Measurements from ENCODE around the gene PARL.

DNA sequence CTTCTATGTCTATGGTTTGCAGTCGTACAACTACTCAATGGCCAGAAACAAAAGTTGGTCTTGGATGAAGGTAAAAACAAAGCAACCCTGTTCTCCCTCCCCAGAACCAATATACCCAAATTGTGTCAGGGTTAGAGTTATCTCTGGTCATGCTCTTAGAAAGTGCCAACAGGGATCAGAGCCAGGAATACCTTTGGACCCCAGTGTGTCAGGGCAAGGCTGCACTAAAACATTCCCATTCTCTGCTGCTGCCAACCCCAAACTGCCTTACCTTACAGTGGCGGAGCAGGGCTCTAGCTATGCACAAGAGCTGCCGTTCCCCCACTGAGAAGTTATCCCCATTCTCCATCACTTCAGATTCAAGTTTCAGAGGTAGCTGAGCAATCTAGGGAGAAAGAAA lies 42.4 kb upstream of the PARL start:
- TF ChIP-seq, protein P1, sequence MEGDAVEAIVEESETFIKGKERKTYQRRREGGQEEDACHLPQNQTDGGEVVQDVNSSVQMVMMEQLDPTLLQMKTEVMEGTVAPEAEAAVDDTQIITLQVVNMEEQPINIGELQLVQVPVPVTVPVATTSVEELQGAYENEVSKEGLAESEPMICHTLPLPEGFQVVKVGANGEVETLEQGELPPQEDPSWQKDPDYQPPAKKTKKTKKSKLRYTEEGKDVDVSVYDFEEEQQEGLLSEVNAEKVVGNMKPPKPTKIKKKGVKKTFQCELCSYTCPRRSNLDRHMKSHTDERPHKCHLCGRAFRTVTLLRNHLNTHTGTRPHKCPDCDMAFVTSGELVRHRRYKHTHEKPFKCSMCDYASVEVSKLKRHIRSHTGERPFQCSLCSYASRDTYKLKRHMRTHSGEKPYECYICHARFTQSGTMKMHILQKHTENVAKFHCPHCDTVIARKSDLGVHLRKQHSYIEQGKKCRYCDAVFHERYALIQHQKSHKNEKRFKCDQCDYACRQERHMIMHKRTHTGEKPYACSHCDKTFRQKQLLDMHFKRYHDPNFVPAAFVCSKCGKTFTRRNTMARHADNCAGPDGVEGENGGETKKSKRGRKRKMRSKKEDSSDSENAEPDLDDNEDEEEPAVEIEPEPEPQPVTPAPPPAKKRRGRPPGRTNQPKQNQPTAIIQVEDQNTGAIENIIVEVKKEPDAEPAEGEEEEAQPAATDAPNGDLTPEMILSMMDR (IDR thresholded peaks at IDR 0.05 in 8 of 11, conservative IDR thresholded peaks at IDR 0.05 in 3 of 11): no peak
- TF ChIP-seq POLR2A (IDR thresholded peaks at IDR 0.05): no peak

Measured in spleen (tissue), 7 donors.